AG04450 (cell line): ENCODE data around the gene SAT2. TPM values are rescaled to one million over a fixed set of nuclear protein-coding genes. Genes with fewer than 3 reads are reported as not detected.

Source experiments
- CTCF ChIA-PET: fragments of 300-600, 350-600 bp; formaldehyde crosslinking; extraction: SDS; loops from one replicate; lab custom pipeline; 2022; ENCODE audit warnings: antibody characterized with exemption, inconsistent platforms; lab: Charles Lee
- POLR2A ChIA-PET: fragments of 350-600 bp; formaldehyde crosslinking; extraction: SDS; loops from one replicate; lab custom pipeline; 2021; ENCODE audit warnings: antibody characterized with exemption, inconsistent platforms; lab: Yijun Ruan, JAX
- DNase-seq: peaks from one replicate; pipeline ENCODE4 v3.0.0-alpha.2; 2011; ENCODE audit warnings: low read depth, low spot score
- H3K27ac ChIP-seq: one replicate; pipeline ENCODE4 v1.5.1; 2012; ENCODE audit warnings: low read depth, low read length, control low read depth
- H3K27me3 ChIP-seq: one replicate; pipeline ENCODE4 v1.6.0; 2012; ENCODE audit warnings: low read length; ENCODE audit not compliant: control insufficient read depth, insufficient read depth
- H3K4me3 ChIP-seq: 2 replicates; pipeline ENCODE4 v1.5.1; 2011; ENCODE audit warnings: mild to moderate bottlenecking, low read depth, low read length, control low read depth
- H3K9me3 ChIP-seq: 2 replicates; pipeline ENCODE4 v1.5.1; 2012; ENCODE audit warnings: low read length; ENCODE audit not compliant: control insufficient read depth, insufficient read depth
- polyA minus RNA-seq: library from RNA; depleted of rRNA, polyadenylated mRNA; stranded (reverse); fragments of >200 nt; gene quantifications from 2 replicates; pipeline ENCODE4 v1.2.3, GENCODE V29; 2011; rRNA and poly(A)+ RNA removed
- polyA plus RNA-seq: library from polyadenylated mRNA; depleted of rRNA; stranded (reverse); fragments of >200 nt; gene quantifications from 2 replicates; pipeline ENCODE4 v1.2.3, GENCODE V29; 2011; rRNA removed
- TF ChIP-seq, protein P1 (sequence below): IDR thresholded peaks from 2 replicates; pipeline ENCODE4 v1.5.1; 2011; ENCODE audit warnings: low read depth, low read length, control low read depth, inconsistent platforms

Gene SAT2
- polyA plus RNA-seq (54.1 and 61.5 TPM in 2 replicates), polyA minus RNA-seq (12.3 and 12.5 TPM in 2 replicates)

DNA sequence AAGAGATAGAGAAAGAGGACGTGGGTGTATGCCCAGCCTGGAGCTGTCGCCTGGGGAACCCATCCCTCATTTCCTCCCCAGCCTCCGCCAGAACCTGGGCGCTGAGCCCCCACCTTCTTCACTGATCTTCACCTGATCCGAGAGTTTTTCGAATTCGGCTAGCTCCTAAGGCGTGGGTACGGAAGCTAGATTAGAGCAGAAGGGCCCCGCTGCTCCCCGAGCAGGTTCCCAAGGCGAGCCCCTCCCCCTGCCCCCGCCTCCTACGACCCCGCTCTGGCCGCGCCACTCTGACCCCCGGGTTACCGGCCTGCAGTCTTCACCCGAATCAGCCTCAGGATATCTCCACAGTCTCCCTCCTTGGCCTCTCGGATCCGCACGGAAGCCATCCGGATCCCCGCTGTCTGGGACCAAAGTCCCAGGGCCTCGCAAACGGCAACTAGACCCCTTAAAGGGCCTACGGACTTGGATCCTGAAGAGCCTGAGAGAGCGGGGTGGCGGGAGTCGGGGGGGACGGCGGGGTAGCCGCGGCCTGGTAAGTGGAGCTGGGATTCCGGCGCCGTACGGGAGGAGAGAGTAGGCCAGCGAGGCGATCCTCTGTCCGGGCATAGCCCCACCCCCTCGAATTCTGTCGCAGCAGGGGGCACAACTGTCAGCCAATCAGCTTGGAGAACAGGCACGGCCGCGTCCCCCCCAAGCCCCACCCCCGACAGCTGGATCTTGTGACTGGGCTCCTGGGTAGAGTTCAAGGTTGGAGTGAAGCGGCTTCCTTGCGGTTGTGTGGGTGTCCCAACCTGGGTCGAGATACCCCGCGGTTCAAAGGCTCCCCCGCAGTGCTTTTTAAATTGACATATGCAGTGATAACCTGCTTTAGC, at the start of gene SAT2:
Gene SAT2, minus strand, starts transcription at position 572 of the 872 bp plus-strand sequence. Its CDS starts 186 bp downstream, at position 386.
- Histone ChIP-seq H3K9me3 (no peaks in the 10 kb centered on the region), H3K27ac (peak within 1 kb of the TSS; percentile 91), H3K27me3 (no peaks in the 10 kb centered on the region), H3K4me3 (peak within 1 kb of the TSS; percentile 86)
- ChIA-PET CTCF (interaction anchor here (0.6 to 2.5 kb wide), 5 partner anchors 9 to 63 kb away, joined by 4 to 17 read pairs (median 5); partner anchors contain the start of genes FXR2, TP53 and WRAP53), POLR2A (interaction anchor here (0.5 to 2.1 kb wide), 10 partner anchors 10 to 363 kb away, joined by 3 to 40 read pairs (median 4); partner anchors contain the start of genes FXR2, MPDU1, TP53 and WRAP53)
- TF ChIP-seq, protein P1, sequence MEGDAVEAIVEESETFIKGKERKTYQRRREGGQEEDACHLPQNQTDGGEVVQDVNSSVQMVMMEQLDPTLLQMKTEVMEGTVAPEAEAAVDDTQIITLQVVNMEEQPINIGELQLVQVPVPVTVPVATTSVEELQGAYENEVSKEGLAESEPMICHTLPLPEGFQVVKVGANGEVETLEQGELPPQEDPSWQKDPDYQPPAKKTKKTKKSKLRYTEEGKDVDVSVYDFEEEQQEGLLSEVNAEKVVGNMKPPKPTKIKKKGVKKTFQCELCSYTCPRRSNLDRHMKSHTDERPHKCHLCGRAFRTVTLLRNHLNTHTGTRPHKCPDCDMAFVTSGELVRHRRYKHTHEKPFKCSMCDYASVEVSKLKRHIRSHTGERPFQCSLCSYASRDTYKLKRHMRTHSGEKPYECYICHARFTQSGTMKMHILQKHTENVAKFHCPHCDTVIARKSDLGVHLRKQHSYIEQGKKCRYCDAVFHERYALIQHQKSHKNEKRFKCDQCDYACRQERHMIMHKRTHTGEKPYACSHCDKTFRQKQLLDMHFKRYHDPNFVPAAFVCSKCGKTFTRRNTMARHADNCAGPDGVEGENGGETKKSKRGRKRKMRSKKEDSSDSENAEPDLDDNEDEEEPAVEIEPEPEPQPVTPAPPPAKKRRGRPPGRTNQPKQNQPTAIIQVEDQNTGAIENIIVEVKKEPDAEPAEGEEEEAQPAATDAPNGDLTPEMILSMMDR, result no peak
- DNase-seq, result peak; percentile 86

DNA sequence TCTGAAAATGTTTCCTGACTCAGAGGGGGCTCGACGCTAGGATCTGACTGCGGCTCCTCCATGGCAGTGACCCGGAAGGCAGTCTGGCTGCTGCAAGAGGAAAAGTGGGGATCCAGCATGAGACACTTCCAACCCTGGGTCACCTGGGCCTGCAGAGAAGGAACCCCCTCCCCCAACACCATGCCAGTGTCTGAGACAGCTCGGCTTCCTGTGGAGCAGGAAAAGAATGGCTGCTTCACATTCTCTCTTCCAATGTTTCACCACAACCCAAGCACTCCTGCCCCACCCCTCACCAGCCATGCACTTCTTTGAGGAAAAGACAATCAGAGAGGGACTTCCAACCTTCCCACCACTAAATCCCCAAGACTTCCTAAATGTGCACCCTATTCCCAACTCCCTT, 48.9 kb upstream of the SAT2 start:
- Histone ChIP-seq H3K27ac (no peak overlapping the region), H3K4me3 (no peak overlapping the region), H3K27me3 (no peaks in the 10 kb centered on the region), H3K9me3 (peaks cover 19% of the 10 kb centered on the region)
- POLR2A ChIA-PET, result interaction anchor here (0.7 kb wide), 1 partner anchor 98 kb away, joined by 3 read pairs; no protein-coding TSS in a partner anchor
- CTCF ChIA-PET, result interaction anchor here (1.0 to 3.0 kb wide), 2 partner anchors 11 to 61 kb away, joined by 4 to 12 read pairs; partner anchors contain the start of gene TP53
- TF ChIP-seq, protein P1, result no peak
- DNase-seq, result no peak

DNA sequence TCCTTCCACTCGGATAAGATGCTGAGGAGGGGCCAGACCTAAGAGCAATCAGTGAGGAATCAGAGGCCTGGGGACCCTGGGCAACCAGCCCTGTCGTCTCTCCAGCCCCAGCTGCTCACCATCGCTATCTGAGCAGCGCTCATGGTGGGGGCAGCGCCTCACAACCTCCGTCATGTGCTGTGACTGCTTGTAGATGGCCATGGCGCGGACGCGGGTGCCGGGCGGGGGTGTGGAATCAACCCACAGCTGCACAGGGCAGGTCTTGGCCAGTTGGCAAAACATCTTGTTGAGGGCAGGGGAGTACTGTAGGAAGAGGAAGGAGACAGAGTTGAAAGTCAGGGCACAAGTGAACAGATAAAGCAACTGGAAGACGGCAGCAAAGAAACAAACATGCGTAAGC, 47.3 kb upstream of the SAT2 start:
- ChIA-PET POLR2A (no interaction called here), CTCF (interaction anchor here (1.0 to 3.0 kb wide), 2 partner anchors 12 to 115 kb away, joined by 3 to 12 read pairs; partner anchors contain the start of gene TP53)
- peaks cover 19% of the 10 kb centered on the region for H3K9me3 ChIP-seq
- H3K27me3 ChIP-seq, result no peaks in the 10 kb centered on the region
- DNase-seq, result no peak
- TF ChIP-seq, protein P1, result no peak
- no peak overlapping the region for H3K27ac ChIP-seq
- no peak overlapping the region for H3K4me3 ChIP-seq

DNA sequence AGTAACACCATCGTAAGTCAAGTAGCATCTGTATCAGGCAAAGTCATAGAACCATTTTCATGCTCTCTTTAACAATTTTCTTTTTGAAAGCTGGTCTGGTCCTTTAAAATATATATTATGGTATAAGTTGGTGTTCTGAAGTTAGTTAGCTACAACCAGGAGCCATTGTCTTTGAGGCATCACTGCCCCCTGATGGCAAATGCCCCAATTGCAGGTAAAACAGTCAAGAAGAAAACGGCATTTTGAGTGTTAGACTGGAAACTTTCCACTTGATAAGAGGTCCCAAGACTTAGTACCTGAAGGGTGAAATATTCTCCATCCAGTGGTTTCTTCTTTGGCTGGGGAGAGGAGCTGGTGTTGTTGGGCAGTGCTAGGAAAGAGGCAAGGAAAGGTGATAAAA, 45.6 kb upstream of the SAT2 start:
- no peaks in the 10 kb centered on the region for H3K27me3 ChIP-seq
- ChIA-PET POLR2A (no interaction called here), CTCF (interaction anchor here (0.6 to 2.6 kb wide), 5 partner anchors 15 to 312 kb away, joined by 3 to 29 read pairs (median 5); partner anchors contain the start of genes FXR2, TP53 and WRAP53)
- TF ChIP-seq, protein P1, result peak; percentile 48
- no peak overlapping the region for H3K27ac ChIP-seq
- no peak for DNase-seq
- peaks cover 19% of the 10 kb centered on the region for H3K9me3 ChIP-seq
- no peak overlapping the region for H3K4me3 ChIP-seq
